Endothelial cell of umbilical vein (primary cell): ENCODE data around the gene PTDSS2. TPM values are rescaled to one million over a fixed set of nuclear protein-coding genes. Genes with fewer than 3 reads are reported as not detected.

Experiments
- BruUV-seq: library from RNA; stranded (reverse); fragments of 400-500 nt; replicated peaks from 2 replicates; lab custom pipeline; 2021; lab: Mats Ljungman, UMichigan
- CTCF ChIA-PET: fragments of 300-600, 350-600 bp; sonication (Branson Sonifier 250); formaldehyde crosslinking; loops from one replicate; lab custom pipeline; 2021; ENCODE audit warnings: antibody characterized with exemption, inconsistent platforms; lab: Charles Lee
- POLR2A ChIA-PET: fragments of 300-600, 350-600 bp; sonication (Branson Sonifier 250); formaldehyde crosslinking; loops from one replicate; lab custom pipeline; 2021; ENCODE audit warnings: antibody characterized with exemption, inconsistent platforms; lab: Charles Lee
- DNase-seq: peaks from one replicate; pipeline ENCODE4 v3.0.0-alpha.2; 2011; ENCODE audit warnings: low read depth, low spot score
- FAIRE-seq: peaks from 2 replicates; lab custom pipeline; 2011; peaks lifted over from hg19 to GRCh38; lab: Jason Lieb, UNC
- H2AFZ ChIP-seq: 2 replicates; pipeline ENCODE4 v1.6.0; 2012; ENCODE audit warnings: low read depth, low read length, control low read depth, inconsistent platforms
- H3K27ac ChIP-seq: 2 replicates; pipeline ENCODE4 v1.5.1; 2011; ENCODE audit warnings: low read depth, mild to moderate bottlenecking, control low read depth, low read length, moderate library complexity; ENCODE audit not compliant: insufficient read depth
- H3K27me3 ChIP-seq, 2 experiments: 2 replicates each; pipeline versions ENCODE4 v1.6.0 to v1.6.1; 2011; ENCODE audit warnings: low read length in 2 of 2, mixed read lengths in 1 of 2; ENCODE audit not compliant: control insufficient read depth in 2 of 2, insufficient read depth in 2 of 2
- H3K36me3 ChIP-seq, 2 experiments: 2 replicates in 1 of 2; 3 replicates in 1 of 2; pipeline ENCODE4 v1.5.1; 2011; ENCODE audit warnings: low read length in 2 of 2, mild to moderate bottlenecking in 1 of 2, moderate library complexity in 1 of 2; ENCODE audit not compliant: control insufficient read depth in 2 of 2, insufficient read depth in 2 of 2; ENCODE audit errors: extremely low read depth in 1 of 2
- H3K4me1 ChIP-seq: 3 replicates; pipeline ENCODE4 v1.5.1; 2011; ENCODE audit warnings: mild to moderate bottlenecking, low read length; ENCODE audit not compliant: control insufficient read depth, insufficient read depth; ENCODE audit errors: extremely low read depth
- H3K4me2 ChIP-seq: 2 replicates; pipeline ENCODE4 v1.6.1; 2011; ENCODE audit warnings: low read length, control low read depth, mixed read lengths; ENCODE audit not compliant: insufficient read depth
- H3K4me3 ChIP-seq, 3 experiments: fragments of 200-600 bp in 1 of 3; sonication (generic), shearing (Covaris generic) in 1 of 3; replicated peaks in 1 of 3; 2 replicates each; pipeline ENCODE4 v1.5.1; 2011 to 2016; ENCODE audit warnings: control low read depth in 3 of 3, low read length in 3 of 3, mild to moderate bottlenecking in 2 of 3, inconsistent platforms in 1 of 3, low read depth in 1 of 3, moderate library complexity in 1 of 3; ENCODE audit not compliant: insufficient read depth in 1 of 3
- H3K79me2 ChIP-seq: 2 replicates; pipeline ENCODE4 v1.6.0; 2012; ENCODE audit warnings: low read length, inconsistent platforms; ENCODE audit not compliant: control insufficient read depth, insufficient read depth
- H3K9ac ChIP-seq: replicated peaks from 2 replicates; pipeline ENCODE3; 2011; ENCODE audit warnings: low read length, control low read depth; ENCODE audit not compliant: insufficient read depth; ENCODE audit errors: extremely low read depth
- H3K9me1 ChIP-seq: replicated peaks from 3 replicates; pipeline ENCODE4 v1.6.0; 2011; ENCODE audit warnings: mild to moderate bottlenecking, low read length; ENCODE audit not compliant: control insufficient read depth, insufficient read depth; ENCODE audit errors: extremely low read depth
- H3K9me3 ChIP-seq: replicated peaks from 2 replicates; pipeline ENCODE4 v1.5.1; 2012; ENCODE audit warnings: low read length, inconsistent platforms; ENCODE audit not compliant: control insufficient read depth, insufficient read depth
- H4K20me1 ChIP-seq: replicated peaks from 2 replicates; pipeline ENCODE3; 2011; ENCODE audit warnings: mild to moderate bottlenecking, low read length; ENCODE audit not compliant: control insufficient read depth, insufficient read depth; ENCODE audit errors: extremely low read depth
- EZH2 ChIP-seq: IDR thresholded peaks from 2 replicates; pipeline ENCODE4 v1.6.1; 2012; ENCODE audit warnings: borderline replicate concordance, low read depth, mild to moderate bottlenecking, moderate library complexity, low read length, inconsistent platforms; ENCODE audit not compliant: severe bottlenecking
- GATA2 ChIP-seq: IDR thresholded peaks from 2 replicates; pipeline ENCODE4 v1.7.0; 2011; ENCODE audit warnings: low read depth, mild to moderate bottlenecking, moderate library complexity, mixed read lengths, low read length; ENCODE audit not compliant: insufficient read length, insufficient read depth
- JUN ChIP-seq: IDR thresholded peaks from 2 replicates; pipeline ENCODE4 v1.6.1; 2011; ENCODE audit warnings: borderline replicate concordance, low read depth; ENCODE audit not compliant: insufficient read length, insufficient read depth
- MYC ChIP-seq: IDR thresholded peaks from one replicate; pipeline ENCODE4 v1.6.1; 2011; ENCODE audit warnings: mild to moderate bottlenecking, low read depth, low read length
- POLR2A ChIP-seq: IDR thresholded peaks from 2 replicates; pipeline ENCODE4 v1.6.1; 2012; ENCODE audit warnings: low read depth, mild to moderate bottlenecking, control low read depth, low read length
- dilution Hi-C: fragments of 300-500 bp; cut with MboI; formaldehyde crosslinking; loops from one replicate; pipeline ENCODE4 v1.15.0; 2019; ENCODE audit warnings: low sequenced_read_pairs; ENCODE audit not compliant: extremely low pct_ligation_motif_present
- intact Hi-C: fragments of 100-400 bp; cut with micrococcal nuclease; formaldehyde crosslinking; loops from one replicate; pipeline ENCODE4 v1.10.0; 2022
- polyA plus RNA-seq, 4 experiments: library from polyadenylated mRNA; depleted of rRNA in 3 of 4; stranded (reverse) in 3 of 4; unstranded in 1 of 4; fragments of >200 nt; gene quantifications; 2 replicates each; pipeline versions ENCODE4 v1.2.1 to v1.2.3, GENCODE V29; 2011 to 2012; ENCODE audit warnings: missing spikeins in 1 of 4
- total RNA-seq: library from RNA; stranded (reverse); gene quantifications from 2 replicates; pipeline ENCODE4 v1.2.3, GENCODE V29; 2021
- TF ChIP-seq, protein P1 (sequence below), 2 donors: IDR thresholded peaks; 1 replicate in 1 of 2; 2 replicates in 1 of 2; pipeline ENCODE4 v1.5.1; 2011; ENCODE audit warnings: low read length in 2 of 2, mild to moderate bottlenecking in 2 of 2, moderate library complexity in 2 of 2, control low read depth in 1 of 2, inconsistent platforms in 1 of 2, low read depth in 1 of 2; ENCODE audit not compliant: insufficient read depth in 1 of 2; ENCODE audit errors: extremely low read depth in 1 of 2
- TF ChIP-seq, protein P2 (sequence below): IDR thresholded peaks from 2 replicates; pipeline ENCODE4 v1.6.1; 2011; ENCODE audit not compliant: insufficient read depth, insufficient read length

Gene PTDSS2
- total and polyA plus RNA-seq, 2 donors (not counting 3 experiments of a cell fraction or from before 2014, with no cell fraction given) = 41.4 to 46.8 TPM

DNA sequence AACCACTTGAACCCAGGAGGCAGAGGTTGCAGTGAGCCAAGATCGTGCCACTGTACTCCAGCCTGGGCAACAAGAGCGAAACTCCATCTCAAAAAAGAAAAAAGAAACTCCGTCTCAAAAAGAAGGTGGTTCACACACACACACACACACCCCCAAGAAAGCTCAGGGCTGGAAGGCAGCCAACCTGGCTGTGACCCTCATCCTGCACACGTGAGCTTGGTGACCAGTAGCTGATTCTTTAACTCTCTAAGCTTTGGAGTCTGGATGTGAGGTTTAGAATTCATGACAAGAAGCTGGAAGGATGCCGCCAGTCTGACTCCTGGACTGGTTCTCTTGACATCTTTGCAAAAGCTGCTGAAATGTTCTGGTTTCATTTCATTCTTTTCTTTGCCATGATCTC, 58.9 kb downstream of the PTDSS2 start:
- Histone ChIP-seq H3K27me3 (no peaks in the 10 kb centered on the region), H3K9ac (no peak overlapping the region), H3K79me2 (peaks cover 14% of the 10 kb centered on the region), H4K20me1 (no peaks in the 10 kb centered on the region), H3K36me3 (no peaks in the 10 kb centered on the region), H2AFZ (no peak overlapping the region), H3K4me3 (no peak overlapping the region), H3K4me2 (no peak overlapping the region), H3K4me1 (peaks cover 20% of the 10 kb centered on the region), H3K27ac (no peak overlapping the region), H3K9me1 (no peaks in the 10 kb centered on the region), H3K9me3 (no peaks in the 10 kb centered on the region)
- POLR2A ChIA-PET = no interaction called here
- intact Hi-C loops = no loop called here
- FAIRE-seq (no peak), DNase-seq (no peak)
- no TSS peak for BruUV-seq
- TF ChIP-seq POLR2A = no peak
- no peak for TF ChIP-seq MYC
- TF ChIP-seq EZH2 = no peak
- TF ChIP-seq, protein P1, sequence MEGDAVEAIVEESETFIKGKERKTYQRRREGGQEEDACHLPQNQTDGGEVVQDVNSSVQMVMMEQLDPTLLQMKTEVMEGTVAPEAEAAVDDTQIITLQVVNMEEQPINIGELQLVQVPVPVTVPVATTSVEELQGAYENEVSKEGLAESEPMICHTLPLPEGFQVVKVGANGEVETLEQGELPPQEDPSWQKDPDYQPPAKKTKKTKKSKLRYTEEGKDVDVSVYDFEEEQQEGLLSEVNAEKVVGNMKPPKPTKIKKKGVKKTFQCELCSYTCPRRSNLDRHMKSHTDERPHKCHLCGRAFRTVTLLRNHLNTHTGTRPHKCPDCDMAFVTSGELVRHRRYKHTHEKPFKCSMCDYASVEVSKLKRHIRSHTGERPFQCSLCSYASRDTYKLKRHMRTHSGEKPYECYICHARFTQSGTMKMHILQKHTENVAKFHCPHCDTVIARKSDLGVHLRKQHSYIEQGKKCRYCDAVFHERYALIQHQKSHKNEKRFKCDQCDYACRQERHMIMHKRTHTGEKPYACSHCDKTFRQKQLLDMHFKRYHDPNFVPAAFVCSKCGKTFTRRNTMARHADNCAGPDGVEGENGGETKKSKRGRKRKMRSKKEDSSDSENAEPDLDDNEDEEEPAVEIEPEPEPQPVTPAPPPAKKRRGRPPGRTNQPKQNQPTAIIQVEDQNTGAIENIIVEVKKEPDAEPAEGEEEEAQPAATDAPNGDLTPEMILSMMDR (IDR thresholded peaks at IDR 0.05; ENCODE audit: extremely low read depth in 1 of 2, insufficient read depth in 1 of 2, low read depth in 1 of 2, low read length in 2 of 2) = no peak
- dilution Hi-C loops = no loop called here
- CTCF ChIA-PET = interaction anchor here (1.4 kb wide), 1 partner anchor 10 kb away, joined by 6 read pairs; no protein-coding TSS in a partner anchor

DNA sequence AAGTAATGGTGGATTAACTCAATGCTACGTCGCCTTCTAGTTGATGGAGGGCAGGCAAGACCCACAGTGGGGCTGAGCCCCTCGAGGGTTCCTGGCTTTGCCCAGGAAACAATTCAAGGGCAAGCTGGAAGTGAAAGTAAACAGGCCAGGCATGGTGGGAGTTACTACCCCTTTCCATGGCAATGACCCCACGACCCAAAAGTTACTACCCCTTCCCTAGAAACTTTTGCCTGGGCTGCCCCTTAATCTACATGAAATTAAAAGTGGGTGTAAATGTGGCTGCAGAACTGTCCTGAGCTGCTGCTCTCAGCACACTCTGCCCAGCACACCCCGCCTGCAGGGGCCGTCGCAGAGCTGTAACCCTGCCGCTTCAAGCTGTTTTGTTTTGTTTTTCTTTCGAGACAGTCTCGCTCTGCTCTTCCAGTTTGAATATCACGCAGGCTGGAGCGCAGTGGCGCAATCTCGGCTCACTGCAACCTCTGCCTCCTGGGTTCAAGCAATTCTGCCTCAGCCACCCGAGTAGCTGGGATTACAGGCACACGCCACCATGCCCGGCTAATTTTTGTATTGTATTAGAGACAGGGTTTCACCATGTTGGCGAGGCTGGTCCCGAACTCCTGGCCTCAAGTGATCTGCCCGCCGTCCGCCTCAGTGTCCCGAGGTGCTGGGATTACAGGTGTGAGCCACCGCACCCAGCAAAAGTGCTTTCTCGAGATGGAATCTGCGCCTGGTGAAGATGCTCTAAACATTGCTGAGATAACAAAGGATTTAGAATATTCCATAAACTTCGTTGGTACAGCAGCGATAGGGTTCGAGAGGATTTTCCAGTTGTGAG, 62.9 kb downstream of the PTDSS2 start:
- no peaks in the 10 kb centered on the region for H3K4me1 ChIP-seq
- no peaks in the 10 kb centered on the region for H3K36me3 ChIP-seq
- ChIA-PET CTCF (no interaction called here), POLR2A (no interaction called here)
- no peak overlapping the region for H3K4me2 ChIP-seq
- DNase-seq (no peak), FAIRE-seq (no peak)
- H3K79me2 ChIP-seq = peaks cover 2% of the 10 kb centered on the region
- H3K4me3 ChIP-seq = no peak overlapping the region
- H3K27ac ChIP-seq = no peak overlapping the region
- no peak overlapping the region for H3K9ac ChIP-seq
- dilution Hi-C loops (no loop called here), intact Hi-C loops (no loop called here)
- H3K9me1 ChIP-seq = no peaks in the 10 kb centered on the region
- no peak overlapping the region for H2AFZ ChIP-seq
- no peaks in the 10 kb centered on the region for H4K20me1 ChIP-seq
- no TSS peak for BruUV-seq
- H3K9me3 ChIP-seq = no peaks in the 10 kb centered on the region
- TF ChIP-seq EZH2 (no peak), JUN (no peak), GATA2 (no peak)
- TF ChIP-seq, protein P2, sequence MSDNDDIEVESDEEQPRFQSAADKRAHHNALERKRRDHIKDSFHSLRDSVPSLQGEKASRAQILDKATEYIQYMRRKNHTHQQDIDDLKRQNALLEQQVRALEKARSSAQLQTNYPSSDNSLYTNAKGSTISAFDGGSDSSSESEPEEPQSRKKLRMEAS = no peak
- TF ChIP-seq, protein P1 (IDR thresholded peaks at IDR 0.05; ENCODE audit: extremely low read depth in 1 of 2, insufficient read depth in 1 of 2, low read depth in 1 of 2, low read length in 2 of 2) = no peak
- no peaks in the 10 kb centered on the region for H3K27me3 ChIP-seq
